HL-60 (cell line): Measurements from ENCODE around the gene AGPAT3.

Experiments used
- CTCF ChIP-seq: IDR thresholded peaks from one replicate; pipeline ENCODE4 v1.5.1; 2011; ENCODE audit warnings: low read length, control low read depth, inconsistent platforms; ENCODE audit not compliant: insufficient read depth
- GABPA ChIP-seq: IDR thresholded peaks from 2 replicates; pipeline ENCODE4 v1.6.1; 2012; ENCODE audit warnings: low read depth
- POLR2AphosphoS5 ChIP-seq: IDR thresholded peaks from 2 replicates; pipeline ENCODE4 v1.6.1; 2012; ENCODE audit warnings: low read depth
- SPI1 ChIP-seq: IDR thresholded peaks from 2 replicates; pipeline ENCODE4 v1.6.1; 2012; ENCODE audit warnings: low read depth, mild to moderate bottlenecking, borderline replicate concordance
- TF ChIP-seq, protein P1 (sequence below): IDR thresholded peaks from 2 replicates; pipeline ENCODE4 v1.6.1; 2012; ENCODE audit warnings: low read depth; ENCODE audit not compliant: insufficient replicate concordance

GRCh38 chr21:43995521-43996105 is 130.6 kb downstream of the AGPAT3 start:
- TF ChIP-seq CTCF (no peak), POLR2AphosphoS5 (no peak), GABPA (no peak), SPI1 (no peak)
- TF ChIP-seq, protein P1, sequence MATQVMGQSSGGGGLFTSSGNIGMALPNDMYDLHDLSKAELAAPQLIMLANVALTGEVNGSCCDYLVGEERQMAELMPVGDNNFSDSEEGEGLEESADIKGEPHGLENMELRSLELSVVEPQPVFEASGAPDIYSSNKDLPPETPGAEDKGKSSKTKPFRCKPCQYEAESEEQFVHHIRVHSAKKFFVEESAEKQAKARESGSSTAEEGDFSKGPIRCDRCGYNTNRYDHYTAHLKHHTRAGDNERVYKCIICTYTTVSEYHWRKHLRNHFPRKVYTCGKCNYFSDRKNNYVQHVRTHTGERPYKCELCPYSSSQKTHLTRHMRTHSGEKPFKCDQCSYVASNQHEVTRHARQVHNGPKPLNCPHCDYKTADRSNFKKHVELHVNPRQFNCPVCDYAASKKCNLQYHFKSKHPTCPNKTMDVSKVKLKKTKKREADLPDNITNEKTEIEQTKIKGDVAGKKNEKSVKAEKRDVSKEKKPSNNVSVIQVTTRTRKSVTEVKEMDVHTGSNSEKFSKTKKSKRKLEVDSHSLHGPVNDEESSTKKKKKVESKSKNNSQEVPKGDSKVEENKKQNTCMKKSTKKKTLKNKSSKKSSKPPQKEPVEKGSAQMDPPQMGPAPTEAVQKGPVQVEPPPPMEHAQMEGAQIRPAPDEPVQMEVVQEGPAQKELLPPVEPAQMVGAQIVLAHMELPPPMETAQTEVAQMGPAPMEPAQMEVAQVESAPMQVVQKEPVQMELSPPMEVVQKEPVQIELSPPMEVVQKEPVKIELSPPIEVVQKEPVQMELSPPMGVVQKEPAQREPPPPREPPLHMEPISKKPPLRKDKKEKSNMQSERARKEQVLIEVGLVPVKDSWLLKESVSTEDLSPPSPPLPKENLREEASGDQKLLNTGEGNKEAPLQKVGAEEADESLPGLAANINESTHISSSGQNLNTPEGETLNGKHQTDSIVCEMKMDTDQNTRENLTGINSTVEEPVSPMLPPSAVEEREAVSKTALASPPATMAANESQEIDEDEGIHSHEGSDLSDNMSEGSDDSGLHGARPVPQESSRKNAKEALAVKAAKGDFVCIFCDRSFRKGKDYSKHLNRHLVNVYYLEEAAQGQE = no peak
